ENCODE results near the gene LIPF. TPM values are rescaled to one million over a fixed set of nuclear protein-coding genes. Genes with fewer than 3 reads are reported as not detected.

LIPF gene
- total RNA-seq, 1 experiment from 2014 or later: not detected

DNA sequence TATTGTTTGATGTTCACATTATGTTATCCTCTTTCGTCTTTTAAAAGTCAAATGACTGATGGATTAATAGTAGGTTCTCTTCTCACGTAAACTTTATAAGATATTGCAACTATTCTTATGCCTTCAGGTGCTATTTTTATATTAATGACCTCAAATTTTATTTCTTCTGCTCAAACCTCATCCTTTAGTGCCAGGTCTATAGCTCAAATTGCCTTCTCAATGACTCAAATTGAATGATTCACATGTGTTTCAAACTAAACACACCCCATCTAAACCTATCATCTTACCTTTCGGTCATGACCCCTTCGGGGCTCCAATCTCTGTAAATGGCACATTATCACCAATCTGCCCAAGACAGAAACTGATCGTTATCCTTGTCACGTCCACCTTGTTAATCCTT is 22.0 kb upstream of the LIPF start:
- Histone ChIP-seq H4K20me1 (ENCODE audit: insufficient read depth) (no peaks in the 10 kb centered on the region), H3K4me2 (ENCODE audit: low read length) (no peak overlapping the region), H3K9me3 (ENCODE audit: control insufficient read depth in 1 of 2, insufficient read depth in 1 of 2, low read depth in 1 of 2, low read length in 2 of 2) (no peaks in the 10 kb centered on the region), H3K9me2 (ENCODE audit: insufficient read depth) (no peaks in the 10 kb centered on the region), H3K27ac (ENCODE audit: low read depth, low read length) (no peak overlapping the region), H3K4me1 (ENCODE audit: control insufficient read depth in 1 of 2, insufficient read depth in 2 of 2, low read length in 2 of 2) (no peaks in the 10 kb centered on the region), H2AFZ (ENCODE audit: low read depth, low read length, poor library complexity, severe bottlenecking) (no peak overlapping the region), H3K36me3 (ENCODE audit: control insufficient read depth in 1 of 2, insufficient read depth in 2 of 2, low read length in 2 of 2) (no peaks in the 10 kb centered on the region), H3K79me2 (ENCODE audit: insufficient read depth, low read length) (no peaks in the 10 kb centered on the region), H3K4me3 (replicated peaks in 1 of 2; ENCODE audit: low read depth in 1 of 2, low read length in 2 of 2) (no peak overlapping the region), H3K9ac (ENCODE audit: low read length) (no peak overlapping the region), H3K27me3 (ENCODE audit: insufficient read depth, low read length) (no peaks in the 10 kb centered on the region)
- intact Hi-C loops (cut with micrococcal nuclease): no loop called here
- ChIA-PET RAD21 (ENCODE audit: low non-redundant PET in 1 of 2, low total read pairs in 2 of 2, uncharacterized antibody in 2 of 2, unreplicated experiment in 2 of 2) (no interaction called here), POLR2A (no interaction called here), CTCF (no interaction called here)
- TF ChIP-seq CEBPB (IDR thresholded peaks at IDR 0.05; ENCODE audit: low read depth): no peak
- no peak for DNase-seq (ENCODE audit: low read depth, low spot score)
- no TSS peak for BruUV-seq (replicated peaks)
- ATAC-seq: no peak

DNA sequence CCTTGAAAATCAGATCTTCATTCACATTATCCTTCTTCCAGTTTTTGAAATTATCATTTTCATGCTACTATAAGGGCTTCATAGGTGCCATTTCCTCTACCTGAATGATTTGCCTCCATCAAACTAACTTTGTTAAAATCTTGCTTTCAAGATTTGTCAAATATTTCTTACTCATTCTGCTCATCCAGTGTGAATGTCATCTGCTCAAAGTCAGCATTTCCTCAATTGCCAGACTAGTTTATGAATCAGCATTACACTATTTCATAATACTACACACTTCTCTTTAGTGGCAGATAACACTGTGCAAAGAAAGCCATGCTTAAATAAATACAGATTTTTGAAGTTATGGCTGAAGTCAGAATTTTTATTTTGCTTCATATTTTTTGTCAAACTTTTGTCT is 21.3 kb upstream of the LIPF start:
- no peak overlapping the region for H3K9ac ChIP-seq (ENCODE audit: low read length)
- RAD21 ChIA-PET (ENCODE audit: low non-redundant PET in 1 of 2, low total read pairs in 2 of 2, uncharacterized antibody in 2 of 2, unreplicated experiment in 2 of 2): no interaction called here
- H3K4me3 ChIP-seq (replicated peaks in 1 of 2; ENCODE audit: low read depth in 1 of 2, low read length in 2 of 2): no peak overlapping the region
- BruUV-seq (replicated peaks): no TSS peak
- H3K27ac ChIP-seq (ENCODE audit: low read depth, low read length): no peak overlapping the region
- CTCF ChIA-PET: no interaction called here
- DNase-seq (ENCODE audit: low read depth, low spot score): no peak
- no peak for ATAC-seq
- no peaks in the 10 kb centered on the region for H3K9me3 ChIP-seq (ENCODE audit: control insufficient read depth in 1 of 2, insufficient read depth in 1 of 2, low read depth in 1 of 2, low read length in 2 of 2)
- TF ChIP-seq, protein P1, sequence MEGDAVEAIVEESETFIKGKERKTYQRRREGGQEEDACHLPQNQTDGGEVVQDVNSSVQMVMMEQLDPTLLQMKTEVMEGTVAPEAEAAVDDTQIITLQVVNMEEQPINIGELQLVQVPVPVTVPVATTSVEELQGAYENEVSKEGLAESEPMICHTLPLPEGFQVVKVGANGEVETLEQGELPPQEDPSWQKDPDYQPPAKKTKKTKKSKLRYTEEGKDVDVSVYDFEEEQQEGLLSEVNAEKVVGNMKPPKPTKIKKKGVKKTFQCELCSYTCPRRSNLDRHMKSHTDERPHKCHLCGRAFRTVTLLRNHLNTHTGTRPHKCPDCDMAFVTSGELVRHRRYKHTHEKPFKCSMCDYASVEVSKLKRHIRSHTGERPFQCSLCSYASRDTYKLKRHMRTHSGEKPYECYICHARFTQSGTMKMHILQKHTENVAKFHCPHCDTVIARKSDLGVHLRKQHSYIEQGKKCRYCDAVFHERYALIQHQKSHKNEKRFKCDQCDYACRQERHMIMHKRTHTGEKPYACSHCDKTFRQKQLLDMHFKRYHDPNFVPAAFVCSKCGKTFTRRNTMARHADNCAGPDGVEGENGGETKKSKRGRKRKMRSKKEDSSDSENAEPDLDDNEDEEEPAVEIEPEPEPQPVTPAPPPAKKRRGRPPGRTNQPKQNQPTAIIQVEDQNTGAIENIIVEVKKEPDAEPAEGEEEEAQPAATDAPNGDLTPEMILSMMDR (IDR thresholded peaks at IDR 0.05 in 2 of 3, conservative IDR thresholded peaks at IDR 0.05 in 1 of 3; ENCODE audit: borderline replicate concordance in 1 of 3, insufficient read depth in 1 of 3, low read depth in 2 of 3, low read length in 2 of 3): no peak
- TF ChIP-seq SP1 (IDR thresholded peaks at IDR 0.05; ENCODE audit: low read depth): no peak
- TF ChIP-seq CBX3 (IDR thresholded peaks at IDR 0.05; ENCODE audit: low read depth): no peak
- H3K36me3 ChIP-seq (ENCODE audit: control insufficient read depth in 1 of 2, insufficient read depth in 2 of 2, low read length in 2 of 2): no peaks in the 10 kb centered on the region
- no peaks in the 10 kb centered on the region for H3K27me3 ChIP-seq (ENCODE audit: insufficient read depth, low read length)
- H4K20me1 ChIP-seq (ENCODE audit: insufficient read depth): no peaks in the 10 kb centered on the region
- POLR2A ChIA-PET: no interaction called here
- intact Hi-C loops (cut with micrococcal nuclease): no loop called here
- H3K79me2 ChIP-seq (ENCODE audit: insufficient read depth, low read length): no peaks in the 10 kb centered on the region
- no peaks in the 10 kb centered on the region for H3K4me1 ChIP-seq (ENCODE audit: control insufficient read depth in 1 of 2, insufficient read depth in 2 of 2, low read length in 2 of 2)
- H2AFZ ChIP-seq (ENCODE audit: low read depth, low read length, poor library complexity, severe bottlenecking): no peak overlapping the region
- no peak overlapping the region for H3K4me2 ChIP-seq (ENCODE audit: low read length)
- H3K9me2 ChIP-seq (ENCODE audit: insufficient read depth): no peaks in the 10 kb centered on the region

Measured in HCT116 (cell line).